T-cell (primary cell): ENCODE measurements around the gene PDYN. TPM values are rescaled to one million over a fixed set of nuclear protein-coding genes. Genes with fewer than 3 reads are reported as not detected.

Experiments used
- ATAC-seq, 4 experiments: fragments of 200-7000 bp in 3 of 4; fragments of 150-1000 bp in 1 of 4; cut with Tn5 transposase; replicated peaks in 1 of 4; 1 replicate in 3 of 4; 2 replicates in 1 of 4; pipeline ENCODE4 v1.10.0; 2021; ENCODE audit warnings: moderate library complexity in 3 of 4, mild to moderate bottlenecking in 2 of 4, moderate number of reproducible peaks in 1 of 4
- CTCF ChIA-PET, 2 donors: fragments of 300-600 bp; sonication (Branson Sonifier 250); formaldehyde crosslinking; loops; one replicate each; lab custom pipeline; 2022; ENCODE audit warnings: antibody characterized with exemption in 2 of 2; lab: Charles Lee
- POLR2A ChIA-PET, 2 donors: fragments of 300-600 bp; sonication (Branson Sonifier 250); formaldehyde crosslinking; loops; one replicate each; lab custom pipeline; 2022; ENCODE audit warnings: antibody characterized with exemption in 2 of 2; lab: Charles Lee
- DNase-seq, 35 experiments: peaks; one replicate each; pipeline versions ENCODE4 v3.0.0 to v3.0.0-alpha.2; 2013 to 2023
- H3K27ac ChIP-seq: one replicate; pipeline ENCODE4 v1.5.1; 2013; ENCODE audit warnings: low read length
- H3K27me3 ChIP-seq, 2 experiments: replicated peaks in 1 of 2; 1 replicate in 1 of 2; 2 replicates in 1 of 2; pipeline versions ENCODE4 v1.6.1 to v1.7.0; 2013; ENCODE audit warnings: low read length in 1 of 2, mixed read lengths in 1 of 2; ENCODE audit not compliant: control insufficient read depth in 2 of 2, insufficient read depth in 2 of 2; ENCODE audit errors: extremely low read depth in 1 of 2
- H3K36me3 ChIP-seq, 2 donors: 1 replicate in 1 of 2; 2 replicates in 1 of 2; pipeline versions ENCODE4 v1.6.1 to v1.7.0; 2013; ENCODE audit warnings: low read length in 1 of 2; ENCODE audit not compliant: control insufficient read depth in 2 of 2, insufficient read depth in 1 of 2; ENCODE audit errors: extremely low read depth in 1 of 2
- H3K4me1 ChIP-seq, 2 experiments: 1 replicate in 1 of 2; 2 replicates in 1 of 2; pipeline versions ENCODE4 v1.6.1 to v1.7.0; 2013; ENCODE audit warnings: low read length in 2 of 2, mixed read lengths in 1 of 2; ENCODE audit not compliant: insufficient read depth in 2 of 2, control insufficient read depth in 1 of 2; ENCODE audit errors: extremely low read depth in 1 of 2
- H3K4me3 ChIP-seq, 2 donors: 1 replicate in 1 of 2; 2 replicates in 1 of 2; pipeline versions ENCODE4 v1.5.1 to v1.7.0; 2013; ENCODE audit warnings: mild to moderate bottlenecking in 2 of 2, low read length in 1 of 2, moderate library complexity in 1 of 2; ENCODE audit not compliant: control insufficient read depth in 1 of 2; ENCODE audit errors: extremely low read depth in 1 of 2
- H3K9me3 ChIP-seq: 2 replicates; pipeline ENCODE4 v1.7.0; 2013
- H3K27ac Mint-ChIP-seq, 2 donors: one replicate each; pipeline ENCODE4 v1.8.0; 2020 to 2021; ENCODE audit warnings: mild to moderate bottlenecking in 2 of 2, mixed read lengths in 2 of 2
- H3K27me3 Mint-ChIP-seq, 2 donors: one replicate each; pipeline ENCODE4 v1.8.0; 2021 to 2022; ENCODE audit warnings: mixed read lengths in 2 of 2
- H3K36me3 Mint-ChIP-seq: one replicate; pipeline ENCODE4 v1.8.0; 2021; ENCODE audit warnings: mixed read lengths
- H3K4me1 Mint-ChIP-seq, 3 donors: one replicate each; pipeline ENCODE4 v1.8.0; 2020 to 2022; ENCODE audit warnings: mixed read lengths in 3 of 3, mild to moderate bottlenecking in 1 of 3
- H3K4me3 Mint-ChIP-seq, 3 donors: one replicate each; pipeline ENCODE4 v1.8.0; 2020 to 2022; ENCODE audit warnings: mild to moderate bottlenecking in 3 of 3, mixed read lengths in 3 of 3, moderate library complexity in 3 of 3
- H3K9me3 Mint-ChIP-seq, 3 donors: one replicate each; pipeline ENCODE4 v1.8.0; 2020 to 2022; ENCODE audit warnings: mixed read lengths in 3 of 3
- WGBS: methylation state at CpG from one replicate; pipeline ENCODE4 v1.1.5; 2013; ENCODE audit warnings: missing lambda C conversion rate; ENCODE audit not compliant: insufficient coverage; 5-methylcytosine and 5-hydroxymethylcytosine counted together
- total RNA-seq, 35 experiments: library from RNA in 6 of 35; stranded (reverse) in 6 of 35; fragments of 120-200 nt in 1 of 35; gene quantifications; one replicate each; pipeline versions ENCODE4 v1.2.1 to v1.2.4 and lab custom pipeline; 2013 to 2026

Gene PDYN
- total RNA-seq, 5 donors from 2014 or later (not counting 1 experiment from before 2014, with no cell fraction given) = not detected

- Histone ChIP-seq H3K27ac (no peak overlapping the region), H3K4me1 (no peaks in the 10 kb centered on the region), H3K9me3 (no peaks in the 10 kb centered on the region), H3K4me3 (no peak overlapping the region), H3K27me3 (peaks cover 0 to 51% of the 10 kb centered on the region in 2 experiments), H3K36me3 (no peaks in the 10 kb centered on the region)
- ATAC-seq (no peak), DNase-seq (no peak)
- Mint-ChIP-seq H3K4me1 (no peaks in the 10 kb centered on the region), H3K36me3 (no peaks in the 10 kb centered on the region), H3K27me3 (peaks cover 6 to 51% of the 10 kb centered on the region in 2 donors), H3K4me3 (no peak overlapping the region), H3K9me3 (no peaks in the 10 kb centered on the region), H3K27ac (no peak overlapping the region)
- WGBS = 87% methylated on average over 12 of the region's 19 CpGs
- POLR2A ChIA-PET = no interaction called here
- CTCF ChIA-PET = no interaction called here
These were observed 58.9 kb downstream of the PDYN start for GRCh38 chr20:1934721-1935573.

- H3K27ac ChIP-seq = no peak overlapping the region
- H3K4me3 Mint-ChIP-seq = no peak overlapping the region
- no peak for ATAC-seq
- no peaks in the 10 kb centered on the region for H3K36me3 ChIP-seq
- CTCF ChIA-PET = no interaction called here
- H3K27me3 ChIP-seq = peaks cover 0 to 58% of the 10 kb centered on the region in 2 experiments
- H3K4me1 ChIP-seq = no peaks in the 10 kb centered on the region
- POLR2A ChIA-PET = no interaction called here
- H3K27me3 Mint-ChIP-seq = peaks cover 7 to 57% of the 10 kb centered on the region in 2 donors
- no peaks in the 10 kb centered on the region for H3K4me1 Mint-ChIP-seq
- H3K9me3 Mint-ChIP-seq = no peaks in the 10 kb centered on the region
- no CpG with 5 or more reads among the region's 1 CpG for WGBS
- H3K36me3 Mint-ChIP-seq = no peaks in the 10 kb centered on the region
- H3K9me3 ChIP-seq = no peaks in the 10 kb centered on the region
- no peak overlapping the region for H3K27ac Mint-ChIP-seq
- no peak for DNase-seq
- no peak overlapping the region for H3K4me3 ChIP-seq
These were observed 59.7 kb downstream of the PDYN start for GRCh38 chr20:1934156-1934555.

GRCh38 chr20:1933465-1933870 lies 60.4 kb downstream of the PDYN start:
- Histone ChIP-seq H3K4me1 (no peaks in the 10 kb centered on the region), H3K36me3 (no peaks in the 10 kb centered on the region), H3K4me3 (no peak overlapping the region), H3K27ac (no peak overlapping the region), H3K9me3 (no peaks in the 10 kb centered on the region), H3K27me3 (peaks cover 0 to 54% of the 10 kb centered on the region in 2 experiments)
- Mint-ChIP-seq H3K36me3 (no peaks in the 10 kb centered on the region), H3K27me3 (peaks cover 13 to 63% of the 10 kb centered on the region in 2 donors), H3K9me3 (no peaks in the 10 kb centered on the region), H3K4me3 (no peak overlapping the region), H3K27ac (no peak overlapping the region), H3K4me1 (no peaks in the 10 kb centered on the region)
- CTCF ChIA-PET = no interaction called here
- no peak for DNase-seq
- ATAC-seq = no peak
- POLR2A ChIA-PET = no interaction called here
- 72% methylated on average over 8 of the region's 9 CpGs for WGBS

- Histone ChIP-seq H3K4me1 (no peaks in the 10 kb centered on the region), H3K9me3 (no peaks in the 10 kb centered on the region), H3K27me3 (peaks cover 0 to 56% of the 10 kb centered on the region in 2 experiments), H3K27ac (no peak overlapping the region), H3K4me3 (no peak overlapping the region), H3K36me3 (no peaks in the 10 kb centered on the region)
- no peaks in the 10 kb centered on the region for H3K36me3 Mint-ChIP-seq
- no peaks in the 10 kb centered on the region for H3K4me1 Mint-ChIP-seq
- POLR2A ChIA-PET = no interaction called here
- no peak for DNase-seq
- CTCF ChIA-PET = no interaction called here
- no peaks in the 10 kb centered on the region for H3K9me3 Mint-ChIP-seq
- ATAC-seq = no peak
- peaks cover 18 to 68% of the 10 kb centered on the region in 2 donors for H3K27me3 Mint-ChIP-seq
- no peak overlapping the region for H3K27ac Mint-ChIP-seq
- H3K4me3 Mint-ChIP-seq = no peak overlapping the region
- no CpG with 5 or more reads among the region's 2 CpGs for WGBS
These were observed 60.9 kb downstream of the PDYN start for GRCh38 chr20:1932971-1933370.

- POLR2A ChIA-PET = no interaction called here
- Mint-ChIP-seq H3K27ac (no peak overlapping the region), H3K4me3 (no peak overlapping the region), H3K36me3 (no peaks in the 10 kb centered on the region), H3K27me3 (peaks cover 18 to 67% of the 10 kb centered on the region in 2 donors), H3K9me3 (no peaks in the 10 kb centered on the region), H3K4me1 (no peaks in the 10 kb centered on the region)
- H3K36me3 ChIP-seq = no peaks in the 10 kb centered on the region
- no peak for DNase-seq
- no peaks in the 10 kb centered on the region for H3K4me1 ChIP-seq
- no peak for ATAC-seq
- 86% methylated on average over 2 of the region's 5 CpGs for WGBS
- H3K9me3 ChIP-seq = no peaks in the 10 kb centered on the region
- no peak overlapping the region for H3K27ac ChIP-seq
- H3K4me3 ChIP-seq = no peak overlapping the region
- peaks cover 0 to 50% of the 10 kb centered on the region in 2 experiments for H3K27me3 ChIP-seq
- CTCF ChIA-PET = interaction anchor here in 1 of 2 donors (0.6 kb wide), 1 partner anchor 226 kb away, joined by 3 read pairs; no protein-coding TSS in a partner anchor
These were observed 62.0 kb downstream of the PDYN start for GRCh38 chr20:1931830-1932229.

GRCh38 chr20:1930165-1930564 lies 63.7 kb downstream of the PDYN start:
- WGBS = 92% methylated on average over 4 of the region's 6 CpGs
- no peaks in the 10 kb centered on the region for H3K36me3 Mint-ChIP-seq
- H3K27me3 Mint-ChIP-seq = peaks cover 18 to 64% of the 10 kb centered on the region in 2 donors
- ChIA-PET POLR2A (no interaction called here), CTCF (no interaction called here)
- no peak overlapping the region for H3K27ac Mint-ChIP-seq
- Histone ChIP-seq H3K9me3 (no peaks in the 10 kb centered on the region), H3K4me3 (no peak overlapping the region), H3K4me1 (no peaks in the 10 kb centered on the region), H3K27ac (no peak overlapping the region), H3K36me3 (no peaks in the 10 kb centered on the region), H3K27me3 (peaks cover 0 to 39% of the 10 kb centered on the region in 2 experiments)
- H3K4me3 Mint-ChIP-seq = no peak overlapping the region
- DNase-seq = no peak
- H3K9me3 Mint-ChIP-seq = no peaks in the 10 kb centered on the region
- H3K4me1 Mint-ChIP-seq = no peaks in the 10 kb centered on the region
- ATAC-seq = no peak
